Suppressor macrophage (primary cell): ENCODE measurements around the gene EDAR.

Source experiments
- DNase-seq, 4 experiments: peaks; one replicate each; pipeline ENCODE4 v3.0.0-alpha.2; 2020 to 2022

The EDAR gene

GRCh38 chr2:109001201-109001600 is 12.2 kb upstream of the EDAR start:
- DNase-seq: no peak

GRCh38 chr2:109000738-109001137 is 11.7 kb upstream of the EDAR start:
- DNase-seq: no peak

GRCh38 chr2:108998911-108999310 is 9.9 kb upstream of the EDAR start:
- DNase-seq: no peak

- DNase-seq: no peak
These were observed 5.2 kb upstream of the EDAR start for GRCh38 chr2:108994178-108994577.

GRCh38 chr2:108993095-108993937 is 4.3 kb upstream of the EDAR start:
- no peak for DNase-seq

GRCh38 chr2:108988076-108988795 is 784 bp downstream of the EDAR start:
- no peak for DNase-seq

- DNase-seq: no peak
These were observed 2.0 kb downstream of the EDAR start for GRCh38 chr2:108986916-108987510.

- DNase-seq: no peak
These were observed 5.4 kb downstream of the EDAR start for GRCh38 chr2:108983610-108984009.

GRCh38 chr2:108983061-108983460 is 6.0 kb downstream of the EDAR start:
- DNase-seq: no peak

- DNase-seq: no peak
These were observed 6.8 kb downstream of the EDAR start for GRCh38 chr2:108982259-108982679.

- no peak for DNase-seq
These were observed 7.2 kb downstream of the EDAR start for GRCh38 chr2:108981846-108982245.

- DNase-seq: no peak
These were observed 8.9 kb downstream of the EDAR start for GRCh38 chr2:108980076-108980475.

GRCh38 chr2:108979461-108979860 is 9.6 kb downstream of the EDAR start:
- no peak for DNase-seq

GRCh38 chr2:108978709-108979111 is 10.3 kb downstream of the EDAR start:
- DNase-seq: no peak

- DNase-seq: no peak
These were observed 13.2 kb downstream of the EDAR start for GRCh38 chr2:108975613-108976435.

- DNase-seq: no peak
These were observed 14.3 kb downstream of the EDAR start for GRCh38 chr2:108974674-108975073.

- no peak for DNase-seq
These were observed 16.4 kb downstream of the EDAR start for GRCh38 chr2:108972663-108973062.

GRCh38 chr2:108971661-108972566 is 17.1 kb downstream of the EDAR start:
- no peak for DNase-seq

GRCh38 chr2:108970369-108970768 is 18.7 kb downstream of the EDAR start:
- no peak for DNase-seq

- no peak for DNase-seq
These were observed 19.2 kb downstream of the EDAR start for GRCh38 chr2:108969856-108970255.

GRCh38 chr2:108968619-108969018 is 20.4 kb downstream of the EDAR start:
- DNase-seq: no peak

- no peak for DNase-seq
These were observed 21.3 kb downstream of the EDAR start for GRCh38 chr2:108967757-108968156.
